Progenitor cell of endocrine pancreas (in vitro differentiated cells): ENCODE data around the gene MTHFD1L. TPM values are rescaled to one million over a fixed set of nuclear protein-coding genes. Genes with fewer than 3 reads are reported as not detected.

Source experiments
- DNase-seq: peaks from one replicate; pipeline ENCODE4 v3.0.0; 2021; ENCODE audit warnings: low spot score; ENCODE audit not compliant: unreplicated experiment
- H3K27ac Mint-ChIP-seq: 2 replicates; pipeline ENCODE4 v1.8.0; 2021; ENCODE audit warnings: mild to moderate bottlenecking, moderate library complexity, mixed read lengths
- H3K27me3 Mint-ChIP-seq: 2 replicates; pipeline ENCODE4 v1.8.0; 2021; ENCODE audit warnings: mixed read lengths
- H3K36me3 Mint-ChIP-seq: 2 replicates; pipeline ENCODE4 v1.8.0; 2022; ENCODE audit warnings: mixed read lengths; ENCODE audit not compliant: insufficient read depth
- H3K4me1 Mint-ChIP-seq: 2 replicates; pipeline ENCODE4 v1.8.0; 2021; ENCODE audit warnings: low read depth, mixed read lengths
- H3K4me3 Mint-ChIP-seq: 2 replicates; pipeline ENCODE4 v1.8.0; 2021; ENCODE audit warnings: low read depth, mild to moderate bottlenecking, moderate library complexity, mixed read lengths
- H3K9me3 Mint-ChIP-seq: 2 replicates; pipeline ENCODE4 v1.8.0; 2021; ENCODE audit warnings: low read depth, mixed read lengths
- total RNA-seq: library from RNA; stranded (reverse); gene quantifications from 2 replicates; pipeline ENCODE4 v1.2.1, GENCODE V29; 2021
- TF ChIP-seq, protein P1 (sequence below): fragments of 200-600 bp; sonication (generic); IDR thresholded peaks from one replicate; pipeline ENCODE4 v1.5.0; 2021; ENCODE audit warnings: antibody characterized with exemption, mild to moderate bottlenecking; ENCODE audit not compliant: unreplicated experiment

MTHFD1L gene
- total RNA-seq, 1 donor from 2014 or later: 37.4 TPM

GRCh38 chr6:150978624-150979023 is 113.1 kb downstream of the MTHFD1L start:
- Mint-ChIP-seq H3K27ac (no peak overlapping the region), H3K4me1 (no peaks in the 10 kb centered on the region), H3K27me3 (no peaks in the 10 kb centered on the region), H3K36me3 (peaks cover 13% of the 10 kb centered on the region), H3K4me3 (no peak overlapping the region), H3K9me3 (no peaks in the 10 kb centered on the region)
- TF ChIP-seq, protein P1, sequence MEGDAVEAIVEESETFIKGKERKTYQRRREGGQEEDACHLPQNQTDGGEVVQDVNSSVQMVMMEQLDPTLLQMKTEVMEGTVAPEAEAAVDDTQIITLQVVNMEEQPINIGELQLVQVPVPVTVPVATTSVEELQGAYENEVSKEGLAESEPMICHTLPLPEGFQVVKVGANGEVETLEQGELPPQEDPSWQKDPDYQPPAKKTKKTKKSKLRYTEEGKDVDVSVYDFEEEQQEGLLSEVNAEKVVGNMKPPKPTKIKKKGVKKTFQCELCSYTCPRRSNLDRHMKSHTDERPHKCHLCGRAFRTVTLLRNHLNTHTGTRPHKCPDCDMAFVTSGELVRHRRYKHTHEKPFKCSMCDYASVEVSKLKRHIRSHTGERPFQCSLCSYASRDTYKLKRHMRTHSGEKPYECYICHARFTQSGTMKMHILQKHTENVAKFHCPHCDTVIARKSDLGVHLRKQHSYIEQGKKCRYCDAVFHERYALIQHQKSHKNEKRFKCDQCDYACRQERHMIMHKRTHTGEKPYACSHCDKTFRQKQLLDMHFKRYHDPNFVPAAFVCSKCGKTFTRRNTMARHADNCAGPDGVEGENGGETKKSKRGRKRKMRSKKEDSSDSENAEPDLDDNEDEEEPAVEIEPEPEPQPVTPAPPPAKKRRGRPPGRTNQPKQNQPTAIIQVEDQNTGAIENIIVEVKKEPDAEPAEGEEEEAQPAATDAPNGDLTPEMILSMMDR: no peak
- no peak for DNase-seq

DNA sequence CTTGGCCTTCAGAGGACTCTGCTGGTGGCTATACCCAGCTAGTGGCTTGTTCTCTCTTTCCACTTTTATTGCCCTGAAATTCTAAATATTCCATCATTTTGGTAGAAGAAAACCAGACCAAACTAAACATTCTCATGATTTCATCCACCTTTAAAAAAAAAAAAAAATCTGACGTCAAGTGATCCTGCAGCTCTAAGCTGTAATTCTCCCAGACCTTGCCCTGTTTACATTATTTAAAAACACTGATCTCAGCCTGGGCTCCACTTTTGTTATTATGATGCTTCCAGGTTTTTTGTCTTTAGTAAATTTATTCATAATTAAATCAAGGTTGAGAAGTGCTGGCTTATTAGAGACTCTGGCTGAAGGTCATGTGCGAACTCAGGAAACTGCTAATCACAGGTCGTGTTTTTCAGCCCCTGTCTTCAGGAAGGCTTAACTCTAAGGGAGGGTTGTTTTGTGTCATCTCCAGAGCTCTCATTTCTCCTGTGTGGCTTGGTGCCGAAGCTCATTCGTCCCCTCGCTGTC is 114.4 kb downstream of the MTHFD1L start:
- no peak for DNase-seq

DNA sequence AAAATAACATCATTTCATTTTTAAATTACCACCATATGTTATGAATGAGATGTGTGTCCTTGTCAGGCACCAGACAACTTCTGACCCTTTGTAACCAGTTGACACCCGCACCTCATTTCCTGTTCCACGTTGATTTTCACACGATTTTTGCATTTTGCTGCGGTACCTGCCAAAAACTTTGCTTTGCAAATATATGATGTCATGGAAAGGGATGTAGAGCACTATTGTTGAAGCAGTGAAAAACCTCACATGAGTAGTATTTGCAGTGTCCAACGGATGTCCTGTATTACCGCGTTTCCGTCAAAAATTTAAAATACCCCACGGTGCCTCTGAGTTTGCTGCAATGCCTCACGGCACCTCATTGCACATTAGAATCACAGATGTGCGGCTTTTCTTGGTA is 115.6 kb downstream of the MTHFD1L start:
- TF ChIP-seq, protein P1: no peak
- Mint-ChIP-seq H3K9me3 (no peaks in the 10 kb centered on the region), H3K4me3 (no peak overlapping the region), H3K4me1 (no peaks in the 10 kb centered on the region), H3K36me3 (peaks cover 2% of the 10 kb centered on the region), H3K27me3 (no peaks in the 10 kb centered on the region), H3K27ac (no peak overlapping the region)
- DNase-seq: no peak

More for the DNA sequence above, 114.4 kb downstream of the MTHFD1L start:
- Mint-ChIP-seq H3K4me1 (no peaks in the 10 kb centered on the region), H3K4me3 (no peak overlapping the region), H3K27ac (no peak overlapping the region), H3K36me3 (peaks cover 5% of the 10 kb centered on the region), H3K9me3 (no peaks in the 10 kb centered on the region), H3K27me3 (no peaks in the 10 kb centered on the region)
- TF ChIP-seq, protein P1: no peak

GRCh38 chr6:150981669-150982068 is 116.2 kb downstream of the MTHFD1L start:
- DNase-seq: no peak
- Mint-ChIP-seq H3K36me3 (peaks cover 2% of the 10 kb centered on the region), H3K4me3 (no peak overlapping the region), H3K27me3 (no peaks in the 10 kb centered on the region), H3K27ac (no peak overlapping the region), H3K9me3 (no peaks in the 10 kb centered on the region), H3K4me1 (no peaks in the 10 kb centered on the region)
- TF ChIP-seq, protein P1: no peak

DNA sequence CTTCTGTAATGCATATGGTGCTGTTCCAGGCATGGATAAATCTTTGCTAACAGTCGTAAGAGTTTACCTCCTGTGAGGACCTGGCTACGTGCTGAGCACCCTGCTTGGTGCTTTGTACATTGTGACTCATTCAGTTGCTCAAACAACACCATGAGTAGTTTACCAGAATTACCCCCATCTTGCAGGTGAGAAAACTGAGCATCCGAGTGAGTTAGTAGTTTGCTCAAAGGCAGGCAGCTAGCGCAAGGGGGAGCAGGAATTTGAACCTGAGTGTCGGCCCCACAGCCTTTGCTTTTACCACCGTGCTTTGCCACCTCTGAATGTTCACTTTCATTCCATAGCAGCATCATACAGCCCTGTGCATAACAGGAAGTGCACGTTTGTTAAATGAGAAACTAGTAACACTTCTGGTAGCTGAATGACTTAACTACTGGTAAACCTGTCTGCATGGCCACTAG is 121.9 kb downstream of the MTHFD1L start:
- TF ChIP-seq, protein P1: no peak
- H3K4me1 Mint-ChIP-seq: no peaks in the 10 kb centered on the region
- no peak overlapping the region for H3K4me3 Mint-ChIP-seq
- no peak for DNase-seq
- H3K27ac Mint-ChIP-seq: no peak overlapping the region
- no peaks in the 10 kb centered on the region for H3K27me3 Mint-ChIP-seq
- H3K36me3 Mint-ChIP-seq: peaks cover 2% of the 10 kb centered on the region
- no peaks in the 10 kb centered on the region for H3K9me3 Mint-ChIP-seq
